IMR-90 (cell line): Measurements from ENCODE around the gene FUT9. TPM values are rescaled to one million over a fixed set of nuclear protein-coding genes. Genes with fewer than 3 reads are reported as not detected.

Source experiments
- ATAC-seq: fragments of 200-7000 bp; cut with Tn5 transposase; 2 replicates; pipeline ENCODE4 v1.9.1; 2020; ENCODE audit warnings: low read depth, mild to moderate bottlenecking, moderate library complexity
- BruUV-seq: library from RNA; stranded (reverse); fragments of 400-500 nt; replicated peaks from 2 replicates; lab custom pipeline; 2021; lab: Mats Ljungman, UMichigan
- CTCF ChIA-PET: fragments of 300-600 bp; formaldehyde crosslinking; extraction: SDS; loops from one replicate; lab custom pipeline; 2021; ENCODE audit warnings: antibody characterized with exemption; lab: Yijun Ruan, JAX
- POLR2A ChIA-PET: fragments of 300-600 bp; sonication (Branson Sonifier 250); formaldehyde crosslinking; loops from one replicate; lab custom pipeline; 2022; ENCODE audit warnings: antibody characterized with exemption; ENCODE audit not compliant: unreplicated experiment; lab: Charles Lee
- DNase-seq: peaks from one replicate; pipeline ENCODE4 v3.0.0; 2013
- H2AFZ ChIP-seq: replicated peaks from 2 replicates; pipeline ENCODE3; 2013; ENCODE audit warnings: low read length, mild to moderate bottlenecking; ENCODE audit not compliant: poor library complexity
- H2AK5ac ChIP-seq: 2 replicates; pipeline ENCODE4 v1.6.1; 2013; ENCODE audit warnings: low read depth, low read length, inconsistent platforms
- H2AK9ac ChIP-seq: replicated peaks from 2 replicates; pipeline ENCODE3; 2013; ENCODE audit warnings: mild to moderate bottlenecking, low read depth, low read length, moderate library complexity; ENCODE audit not compliant: poor library complexity
- H2BK120ac ChIP-seq: 2 replicates; pipeline ENCODE4 v1.6.1; 2013; ENCODE audit warnings: low read depth, low read length, inconsistent platforms
- H2BK15ac ChIP-seq: 3 replicates; pipeline ENCODE4 v1.6.1; 2013; ENCODE audit warnings: low read depth, low read length, inconsistent platforms
- H2BK20ac ChIP-seq: 2 replicates; pipeline ENCODE4 v1.6.1; 2013; ENCODE audit warnings: low read depth, mild to moderate bottlenecking, inconsistent platforms, low read length, moderate library complexity
- H2BK5ac ChIP-seq: 2 replicates; pipeline ENCODE4 v1.6.1; 2013; ENCODE audit warnings: mild to moderate bottlenecking, low read depth, low read length, inconsistent platforms; ENCODE audit not compliant: poor library complexity, severe bottlenecking
- H3K14ac ChIP-seq: replicated peaks from 2 replicates; pipeline ENCODE4 v1.6.1; 2013; ENCODE audit warnings: low read depth, low read length, inconsistent platforms
- H3K18ac ChIP-seq: 2 replicates; pipeline ENCODE4 v1.6.1; 2013; ENCODE audit warnings: low read depth, low read length, control low read depth
- H3K23ac ChIP-seq: 2 replicates; pipeline ENCODE4 v1.6.1; 2013; ENCODE audit warnings: low read depth, low read length, inconsistent platforms
- H3K27ac ChIP-seq: 2 replicates; pipeline ENCODE4 v1.5.1; 2013; ENCODE audit warnings: mild to moderate bottlenecking, control low read depth, low read length; ENCODE audit not compliant: insufficient read depth
- H3K27me3 ChIP-seq: 2 replicates; pipeline ENCODE4 v1.6.1; 2013; ENCODE audit warnings: low read length; ENCODE audit not compliant: control insufficient read depth, insufficient read depth
- H3K36me3 ChIP-seq: 2 replicates; pipeline ENCODE4 v1.6.1; 2013; ENCODE audit warnings: low read length, mixed read lengths; ENCODE audit not compliant: control insufficient read depth, insufficient read depth
- H3K4ac ChIP-seq: 2 replicates; pipeline ENCODE4 v1.6.1; 2013; ENCODE audit warnings: low read depth, low read length, inconsistent platforms
- H3K4me1 ChIP-seq: 2 replicates; pipeline ENCODE4 v1.6.1; 2013; ENCODE audit warnings: low read length, mixed read lengths; ENCODE audit not compliant: control insufficient read depth, insufficient read depth
- H3K4me2 ChIP-seq: 2 replicates; pipeline ENCODE4 v1.6.1; 2013; ENCODE audit warnings: low read depth, mild to moderate bottlenecking, control low read depth, low read length, moderate library complexity
- H3K4me3 ChIP-seq: 2 replicates; pipeline ENCODE4 v1.5.1; 2013; ENCODE audit warnings: low read depth, mild to moderate bottlenecking, control low read depth, low read length, moderate library complexity; ENCODE audit not compliant: insufficient read depth
- H3K56ac ChIP-seq: 2 replicates; pipeline ENCODE4 v1.6.1; 2013; ENCODE audit warnings: low read length, inconsistent platforms; ENCODE audit not compliant: insufficient read depth; ENCODE audit errors: extremely low read depth
- H3K79me1 ChIP-seq, 2 experiments: 2 replicates each; pipeline ENCODE4 v1.6.1; 2013; ENCODE audit warnings: low read length in 2 of 2, inconsistent platforms in 1 of 2, low read depth in 1 of 2
- H3K9ac ChIP-seq: 2 replicates; pipeline ENCODE4 v1.6.1; 2013; ENCODE audit warnings: low read depth, low read length, control low read depth
- H3K9me1 ChIP-seq: 2 replicates; pipeline ENCODE4 v1.6.1; 2013; ENCODE audit warnings: low read length, inconsistent platforms; ENCODE audit not compliant: insufficient read depth
- H3K9me3 ChIP-seq: 2 replicates; pipeline ENCODE4 v1.6.1; 2013; ENCODE audit warnings: low read length; ENCODE audit not compliant: control insufficient read depth, insufficient read depth
- H4K20me1 ChIP-seq: 2 replicates; pipeline ENCODE4 v1.6.1; 2013; ENCODE audit warnings: low read length, inconsistent platforms; ENCODE audit not compliant: insufficient read depth
- H4K5ac ChIP-seq: 2 replicates; pipeline ENCODE4 v1.6.1; 2013; ENCODE audit warnings: mild to moderate bottlenecking, low read depth, low read length, control low read depth
- H4K8ac ChIP-seq, 2 experiments: 2 replicates each; pipeline ENCODE4 v1.6.1; 2013; ENCODE audit warnings: low read depth in 2 of 2, low read length in 2 of 2, control low read depth in 1 of 2, inconsistent platforms in 1 of 2
- H4K91ac ChIP-seq: 2 replicates; pipeline ENCODE4 v1.6.1; 2013; ENCODE audit warnings: low read depth, low read length, inconsistent platforms; ENCODE audit not compliant: insufficient read depth
- BHLHE40 ChIP-seq: fragments of 150-350 bp; IDR thresholded peaks from 2 replicates; pipeline ENCODE4 v1.6.1; 2016; ENCODE audit warnings: mild to moderate bottlenecking, low read depth, low read length
- whole genome bisulfite sequencing, 2 experiments: methylation state at CpG; one replicate each; pipeline versions ENCODE4 v1.1.5 to v1.1.7; 2013; ENCODE audit warnings: missing lambda C conversion rate in 2 of 2; ENCODE audit not compliant: insufficient read length in 1 of 2; ENCODE audit errors: extremely low coverage in 2 of 2; 5-methylcytosine and 5-hydroxymethylcytosine counted together
- dilution Hi-C: fragments of 300-500 bp; cut with HindIII; formaldehyde crosslinking; loops from one replicate; pipeline ENCODE4 v1.14.3; 2018; ENCODE audit warnings: low sequenced_read_pairs; ENCODE audit not compliant: unreplicated experiment
- in situ Hi-C: fragments of 300-500 bp; cut with MboI; formaldehyde crosslinking; loops from 3 replicates; pipeline ENCODE4 v1.14.3; 2019; ENCODE audit warnings: low sequenced_read_pairs, inconsistent platforms, mixed read lengths
- intact Hi-C: fragments of 100-400 bp; cut with micrococcal nuclease; formaldehyde crosslinking; loops from 2 replicates; pipeline ENCODE4 v1.10.0; 2022
- polyA plus RNA-seq, 3 experiments: library from polyadenylated mRNA; depleted of rRNA; stranded (reverse); fragments of >200 nt; gene quantifications; 2 replicates each; pipeline ENCODE4 v1.2.3, GENCODE V29; 2012; ENCODE audit warnings: low replicate concordance in 1 of 3
- total RNA-seq: library from RNA; depleted of rRNA; stranded (reverse); fragments of >200 nt; gene quantifications from 2 replicates; pipeline ENCODE4 v1.2.3, GENCODE V29; 2012
- TF ChIP-seq, protein P1 (sequence below): fragments of 150-350 bp; IDR thresholded peaks from 2 replicates; pipeline ENCODE4 v1.6.1; 2016; ENCODE audit warnings: low read depth, mild to moderate bottlenecking, low read length, moderate library complexity, borderline replicate concordance

FUT9 gene
- total and polyA plus RNA-seq, 2 of the 4 experiments (the other 2 are of a cell fraction): under 0.01 TPM; not detected in 1

- in situ Hi-C loops (no loop called here), dilution Hi-C loops (no loop called here), intact Hi-C loops (no loop called here)
- no peak overlapping the region for H2AFZ ChIP-seq
- no peak overlapping the region for H2AK9ac ChIP-seq
- no peak overlapping the region for H3K56ac ChIP-seq
- no peak overlapping the region for H2BK5ac ChIP-seq
- no peaks in the 10 kb centered on the region for H4K20me1 ChIP-seq
- no peak overlapping the region for H4K5ac ChIP-seq
- no peak overlapping the region for H3K18ac ChIP-seq
- ChIA-PET CTCF (no interaction called here), POLR2A (no interaction called here)
- H4K8ac ChIP-seq: no peak overlapping the region
- H3K27ac ChIP-seq: no peak overlapping the region
- H3K4me3 ChIP-seq: no peak overlapping the region
- no peak overlapping the region for H2BK15ac ChIP-seq
- no TSS peak for BruUV-seq
- no peak overlapping the region for H2BK120ac ChIP-seq
- H3K4me1 ChIP-seq: no peaks in the 10 kb centered on the region
- DNase-seq (no peak), ATAC-seq (no peak)
- no peak overlapping the region for H2BK20ac ChIP-seq
- no CpG with 5 or more reads among the region's 3 CpGs for WGBS, 2 experiments
- H3K4ac ChIP-seq: no peak overlapping the region
- H3K9me1 ChIP-seq: no peaks in the 10 kb centered on the region
- H2AK5ac ChIP-seq: no peak overlapping the region
- H3K36me3 ChIP-seq: no peaks in the 10 kb centered on the region
- TF ChIP-seq, protein P1, sequence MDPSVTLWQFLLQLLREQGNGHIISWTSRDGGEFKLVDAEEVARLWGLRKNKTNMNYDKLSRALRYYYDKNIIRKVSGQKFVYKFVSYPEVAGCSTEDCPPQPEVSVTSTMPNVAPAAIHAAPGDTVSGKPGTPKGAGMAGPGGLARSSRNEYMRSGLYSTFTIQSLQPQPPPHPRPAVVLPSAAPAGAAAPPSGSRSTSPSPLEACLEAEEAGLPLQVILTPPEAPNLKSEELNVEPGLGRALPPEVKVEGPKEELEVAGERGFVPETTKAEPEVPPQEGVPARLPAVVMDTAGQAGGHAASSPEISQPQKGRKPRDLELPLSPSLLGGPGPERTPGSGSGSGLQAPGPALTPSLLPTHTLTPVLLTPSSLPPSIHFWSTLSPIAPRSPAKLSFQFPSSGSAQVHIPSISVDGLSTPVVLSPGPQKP: no peak
- TF ChIP-seq BHLHE40: no peak
- no peaks in the 10 kb centered on the region for H3K79me1 ChIP-seq
- H3K14ac ChIP-seq: no peak overlapping the region
- no peak overlapping the region for H3K4me2 ChIP-seq
- H3K23ac ChIP-seq: no peak overlapping the region
- no peaks in the 10 kb centered on the region for H3K9me3 ChIP-seq
- no peak overlapping the region for H4K91ac ChIP-seq
- no peaks in the 10 kb centered on the region for H3K27me3 ChIP-seq
- H3K9ac ChIP-seq: no peak overlapping the region
These were observed 179.5 kb downstream of the FUT9 start for GRCh38 chr6:96195272-96195671.
